Gastroesophageal sphincter (tissue), 3 donors: ENCODE measurements around the gene ST6GALNAC3.

Experiments used
- POLR2A ChIP-seq, 2 donors: fragments of 450-650 bp; IDR thresholded peaks; one replicate each; pipeline ENCODE4 v1.6.1; 2017; ENCODE audit warnings: antibody characterized with exemption in 2 of 2, mild to moderate bottlenecking in 2 of 2, moderate library complexity in 1 of 2
- POLR2AphosphoS5 ChIP-seq: sonication (generic); formaldehyde crosslinking; IDR thresholded peaks from one replicate; pipeline ENCODE4 v1.6.1; 2017; ENCODE audit warnings: antibody characterized with exemption
- TF ChIP-seq, protein P1 (sequence below), 4 experiments: fragments of 200-600 bp in 2 of 4; fragments of 450-650 bp in 2 of 4; sonication (generic) in 1 of 4; IDR thresholded peaks; one replicate each; pipeline ENCODE4 v1.5.1; 2017 to 2019; ENCODE audit warnings: antibody characterized with exemption in 4 of 4, mild to moderate bottlenecking in 2 of 4, moderate library complexity in 2 of 4

DNA sequence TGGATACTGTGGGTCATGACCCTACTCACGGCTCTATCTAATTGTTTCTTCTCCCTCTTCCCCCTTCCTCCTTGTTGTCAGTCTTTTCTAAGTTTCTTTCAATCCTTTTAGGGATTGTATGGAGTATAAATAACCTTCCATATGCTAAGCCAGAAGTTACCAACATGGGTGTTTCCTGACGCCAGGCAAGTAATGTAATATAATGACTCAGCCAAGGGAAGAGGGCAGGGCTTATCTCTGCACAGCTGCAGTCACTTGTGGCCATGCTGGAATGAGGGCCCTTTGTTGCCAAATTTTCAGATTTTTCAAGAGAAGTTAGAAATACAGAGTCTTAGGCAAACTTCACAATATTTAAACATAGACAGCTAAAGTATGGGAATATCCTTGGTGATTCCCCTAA is 194.6 kb downstream of the ST6GALNAC3 start:
- TF ChIP-seq POLR2AphosphoS5 (no peak), POLR2A (IDR thresholded peaks at IDR 0.05) (no peak)
- TF ChIP-seq, protein P1, sequence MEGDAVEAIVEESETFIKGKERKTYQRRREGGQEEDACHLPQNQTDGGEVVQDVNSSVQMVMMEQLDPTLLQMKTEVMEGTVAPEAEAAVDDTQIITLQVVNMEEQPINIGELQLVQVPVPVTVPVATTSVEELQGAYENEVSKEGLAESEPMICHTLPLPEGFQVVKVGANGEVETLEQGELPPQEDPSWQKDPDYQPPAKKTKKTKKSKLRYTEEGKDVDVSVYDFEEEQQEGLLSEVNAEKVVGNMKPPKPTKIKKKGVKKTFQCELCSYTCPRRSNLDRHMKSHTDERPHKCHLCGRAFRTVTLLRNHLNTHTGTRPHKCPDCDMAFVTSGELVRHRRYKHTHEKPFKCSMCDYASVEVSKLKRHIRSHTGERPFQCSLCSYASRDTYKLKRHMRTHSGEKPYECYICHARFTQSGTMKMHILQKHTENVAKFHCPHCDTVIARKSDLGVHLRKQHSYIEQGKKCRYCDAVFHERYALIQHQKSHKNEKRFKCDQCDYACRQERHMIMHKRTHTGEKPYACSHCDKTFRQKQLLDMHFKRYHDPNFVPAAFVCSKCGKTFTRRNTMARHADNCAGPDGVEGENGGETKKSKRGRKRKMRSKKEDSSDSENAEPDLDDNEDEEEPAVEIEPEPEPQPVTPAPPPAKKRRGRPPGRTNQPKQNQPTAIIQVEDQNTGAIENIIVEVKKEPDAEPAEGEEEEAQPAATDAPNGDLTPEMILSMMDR (IDR thresholded peaks at IDR 0.05): no peak
